Progenitor cell of endocrine pancreas (in vitro differentiated cells): ENCODE results near the gene CCDC141. TPM values are rescaled to one million over a fixed set of nuclear protein-coding genes. Genes with fewer than 3 reads are reported as not detected.

Experiments
- DNase-seq: peaks from one replicate; pipeline ENCODE4 v3.0.0; 2021; ENCODE audit warnings: low spot score; ENCODE audit not compliant: unreplicated experiment
- H3K27ac Mint-ChIP-seq: 2 replicates; pipeline ENCODE4 v1.8.0; 2021; ENCODE audit warnings: mild to moderate bottlenecking, moderate library complexity, mixed read lengths
- H3K27me3 Mint-ChIP-seq: 2 replicates; pipeline ENCODE4 v1.8.0; 2021; ENCODE audit warnings: mixed read lengths
- H3K36me3 Mint-ChIP-seq: 2 replicates; pipeline ENCODE4 v1.8.0; 2022; ENCODE audit warnings: mixed read lengths; ENCODE audit not compliant: insufficient read depth
- H3K4me1 Mint-ChIP-seq: 2 replicates; pipeline ENCODE4 v1.8.0; 2021; ENCODE audit warnings: low read depth, mixed read lengths
- H3K4me3 Mint-ChIP-seq: 2 replicates; pipeline ENCODE4 v1.8.0; 2021; ENCODE audit warnings: low read depth, mild to moderate bottlenecking, moderate library complexity, mixed read lengths
- H3K9me3 Mint-ChIP-seq: 2 replicates; pipeline ENCODE4 v1.8.0; 2021; ENCODE audit warnings: low read depth, mixed read lengths
- total RNA-seq: library from RNA; stranded (reverse); gene quantifications from 2 replicates; pipeline ENCODE4 v1.2.1, GENCODE V29; 2021
- TF ChIP-seq, protein P1 (sequence below): fragments of 200-600 bp; sonication (generic); IDR thresholded peaks from one replicate; pipeline ENCODE4 v1.5.0; 2021; ENCODE audit warnings: antibody characterized with exemption, mild to moderate bottlenecking; ENCODE audit not compliant: unreplicated experiment

The CCDC141 gene
- total RNA-seq, 1 donor from 2014 or later = 14.8 TPM

DNA sequence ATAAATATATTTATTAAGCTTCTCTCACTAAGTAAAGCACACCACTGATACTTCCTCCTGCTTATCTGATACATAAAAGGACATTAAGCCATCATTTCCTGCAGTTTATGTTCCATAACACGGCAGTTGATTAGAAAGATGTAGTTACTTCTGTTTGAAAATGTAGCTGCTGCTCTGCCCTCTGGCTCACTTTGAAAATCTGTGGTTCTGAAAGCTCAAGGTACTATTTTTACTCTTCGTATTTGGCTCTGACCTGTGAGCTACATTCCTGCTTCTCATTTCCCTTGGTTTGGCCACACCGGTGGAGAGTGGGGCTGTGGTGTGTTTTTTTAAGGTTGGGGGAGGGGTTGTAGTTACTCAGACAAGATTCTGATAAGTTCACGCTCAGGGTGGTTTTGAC, 229.9 kb downstream of the CCDC141 start:
- Mint-ChIP-seq H3K4me1 (no peaks in the 10 kb centered on the region), H3K36me3 (no peaks in the 10 kb centered on the region), H3K27ac (no peak overlapping the region), H3K27me3 (no peaks in the 10 kb centered on the region), H3K9me3 (no peaks in the 10 kb centered on the region), H3K4me3 (no peak overlapping the region)
- TF ChIP-seq, protein P1, sequence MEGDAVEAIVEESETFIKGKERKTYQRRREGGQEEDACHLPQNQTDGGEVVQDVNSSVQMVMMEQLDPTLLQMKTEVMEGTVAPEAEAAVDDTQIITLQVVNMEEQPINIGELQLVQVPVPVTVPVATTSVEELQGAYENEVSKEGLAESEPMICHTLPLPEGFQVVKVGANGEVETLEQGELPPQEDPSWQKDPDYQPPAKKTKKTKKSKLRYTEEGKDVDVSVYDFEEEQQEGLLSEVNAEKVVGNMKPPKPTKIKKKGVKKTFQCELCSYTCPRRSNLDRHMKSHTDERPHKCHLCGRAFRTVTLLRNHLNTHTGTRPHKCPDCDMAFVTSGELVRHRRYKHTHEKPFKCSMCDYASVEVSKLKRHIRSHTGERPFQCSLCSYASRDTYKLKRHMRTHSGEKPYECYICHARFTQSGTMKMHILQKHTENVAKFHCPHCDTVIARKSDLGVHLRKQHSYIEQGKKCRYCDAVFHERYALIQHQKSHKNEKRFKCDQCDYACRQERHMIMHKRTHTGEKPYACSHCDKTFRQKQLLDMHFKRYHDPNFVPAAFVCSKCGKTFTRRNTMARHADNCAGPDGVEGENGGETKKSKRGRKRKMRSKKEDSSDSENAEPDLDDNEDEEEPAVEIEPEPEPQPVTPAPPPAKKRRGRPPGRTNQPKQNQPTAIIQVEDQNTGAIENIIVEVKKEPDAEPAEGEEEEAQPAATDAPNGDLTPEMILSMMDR = no peak
- DNase-seq = no peak

DNA sequence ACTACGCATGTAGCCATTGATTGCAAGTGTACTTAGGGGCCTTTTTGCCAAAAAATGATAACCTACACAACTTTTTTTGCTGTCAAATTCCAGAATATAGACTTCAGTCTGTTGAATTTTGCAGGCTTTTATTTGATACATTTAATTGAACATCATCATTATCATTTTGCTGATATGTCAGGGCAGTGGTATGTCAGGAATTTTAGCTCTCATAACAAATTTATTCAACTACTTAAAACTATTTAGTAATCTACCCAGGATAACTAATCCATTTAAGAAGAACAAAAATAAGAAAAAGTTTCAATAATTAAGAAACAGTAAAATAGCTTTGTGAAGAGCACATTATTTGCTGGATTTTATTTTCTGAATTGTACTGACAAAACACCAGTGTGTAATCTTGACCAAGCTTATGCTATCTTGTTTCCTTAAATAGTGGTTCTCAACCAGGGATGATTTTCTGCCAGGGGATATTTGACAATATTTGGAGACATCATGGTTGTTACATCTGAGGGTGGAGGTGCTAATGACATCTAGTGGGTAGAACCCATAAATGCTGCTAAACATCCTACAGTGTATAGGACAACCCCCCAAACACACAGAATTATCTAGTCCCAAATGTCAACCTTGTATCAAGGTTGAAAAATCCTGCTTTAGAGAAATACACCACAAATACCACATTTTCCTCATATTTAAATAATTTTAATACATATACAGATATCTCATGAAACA, 230.6 kb downstream of the CCDC141 start:
- H3K27me3 Mint-ChIP-seq = no peaks in the 10 kb centered on the region
- no peaks in the 10 kb centered on the region for H3K9me3 Mint-ChIP-seq
- H3K27ac Mint-ChIP-seq = no peak overlapping the region
- H3K36me3 Mint-ChIP-seq = no peaks in the 10 kb centered on the region
- no peak for DNase-seq
- no peak overlapping the region for H3K4me3 Mint-ChIP-seq
- no peaks in the 10 kb centered on the region for H3K4me1 Mint-ChIP-seq
- TF ChIP-seq, protein P1 = no peak

- Mint-ChIP-seq H3K4me1 (peaks cover 4% of the 10 kb centered on the region), H3K9me3 (no peaks in the 10 kb centered on the region), H3K36me3 (no peaks in the 10 kb centered on the region), H3K4me3 (no peak overlapping the region), H3K27me3 (no peaks in the 10 kb centered on the region), H3K27ac (no peak overlapping the region)
- TF ChIP-seq, protein P1 = no peak
- DNase-seq = no peak
These were observed 238.0 kb downstream of the CCDC141 start for GRCh38 chr2:178811901-178812300.

DNA sequence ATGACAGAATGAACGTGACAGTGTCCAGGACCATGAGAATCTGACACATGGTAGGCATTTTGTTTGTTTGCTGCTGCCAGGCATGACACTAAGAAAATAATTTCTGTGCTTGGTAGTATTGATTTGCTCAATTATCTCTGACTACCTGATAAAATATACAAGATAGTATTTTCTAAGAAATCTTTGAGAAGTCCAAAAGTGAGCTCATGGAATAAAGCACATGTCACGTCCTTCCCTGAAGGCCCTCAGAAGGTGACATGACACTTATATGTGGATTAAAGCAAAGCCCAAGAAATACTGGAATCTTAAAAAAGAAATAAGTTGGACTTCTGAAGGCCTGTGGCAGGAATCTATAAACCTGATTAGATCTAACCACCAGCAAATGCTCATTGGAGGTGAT, 238.9 kb downstream of the CCDC141 start:
- Mint-ChIP-seq H3K9me3 (no peaks in the 10 kb centered on the region), H3K27me3 (no peaks in the 10 kb centered on the region), H3K27ac (no peak overlapping the region), H3K4me1 (peaks cover 5% of the 10 kb centered on the region), H3K4me3 (no peak overlapping the region), H3K36me3 (no peaks in the 10 kb centered on the region)
- DNase-seq = no peak
- TF ChIP-seq, protein P1 = no peak

DNA sequence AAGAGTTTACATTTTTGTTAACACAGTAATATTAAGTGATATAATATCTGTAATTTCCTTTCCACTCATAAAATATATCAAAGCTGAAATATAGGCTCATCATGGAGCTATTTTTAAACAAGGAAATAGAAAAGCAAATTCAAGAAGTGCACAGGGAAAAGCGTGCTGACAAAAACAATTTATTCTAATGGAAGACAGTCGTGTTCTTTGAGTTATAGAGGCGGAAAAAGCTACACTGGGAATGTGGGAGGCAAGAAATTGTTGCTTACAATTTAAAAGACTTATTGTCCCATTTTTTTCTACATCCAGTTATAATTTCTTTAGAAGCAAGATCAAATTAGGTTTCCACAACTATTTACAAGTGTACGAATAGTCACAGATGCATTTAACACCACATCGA, 239.5 kb downstream of the CCDC141 start:
- H3K27ac Mint-ChIP-seq = no peak overlapping the region
- TF ChIP-seq, protein P1 = no peak
- no peaks in the 10 kb centered on the region for H3K36me3 Mint-ChIP-seq
- peaks cover 5% of the 10 kb centered on the region for H3K4me1 Mint-ChIP-seq
- no peak for DNase-seq
- H3K27me3 Mint-ChIP-seq = no peaks in the 10 kb centered on the region
- no peak overlapping the region for H3K4me3 Mint-ChIP-seq
- no peaks in the 10 kb centered on the region for H3K9me3 Mint-ChIP-seq
